Right atrium auricular region (tissue), 2 donors: ENCODE data around the gene MVB12A. TPM values are rescaled to one million over a fixed set of nuclear protein-coding genes. Genes with fewer than 3 reads are reported as not detected.
A peak's percentile ranks its signal among the peaks of the same experiment; 100 is the strongest.

Source experiments
- DNase-seq: peaks from one replicate; pipeline ENCODE4 v3.0.0-alpha.2; 2019; ENCODE audit warnings: low spot score
- H3K27ac ChIP-seq, 2 donors: fragments of 200-600 bp; sonication (generic); 1 replicate in 1 of 2; 2 replicates in 1 of 2; pipeline ENCODE4 v1.5.1; 2016 to 2019
- H3K27me3 ChIP-seq, 2 donors: fragments of 200-600 bp; sonication (generic); one replicate each; pipeline versions ENCODE4 v1.5.1 to v1.6.0; 2017 to 2019
- H3K36me3 ChIP-seq: fragments of 200-600 bp; sonication (generic); one replicate; pipeline ENCODE4 v1.5.1; 2016
- H3K4me1 ChIP-seq, 2 donors: fragments of 200-600 bp; sonication (generic); one replicate each; pipeline versions ENCODE4 v1.5.1 to v1.6.0; 2017 to 2019
- H3K4me3 ChIP-seq, 2 donors: fragments of 200-600 bp; sonication (generic); 1 replicate in 1 of 2; 2 replicates in 1 of 2; pipeline ENCODE4 v1.5.1; 2017 to 2019; ENCODE audit warnings: mild to moderate bottlenecking in 1 of 2, moderate library complexity in 1 of 2
- H3K9me3 ChIP-seq, 2 donors: fragments of 200-600 bp; sonication (generic); one replicate each; pipeline ENCODE4 v1.5.1; 2019
- total RNA-seq, 2 donors: library from RNA; depleted of rRNA; stranded (reverse); fragments of >200 nt; gene quantifications; one replicate each; pipeline ENCODE4 v1.1.0, GENCODE V29; 2016
- TF ChIP-seq, protein P1 (sequence below), 2 donors: fragments of 200-600 bp; sonication (generic); IDR thresholded peaks; one replicate each; pipeline ENCODE4 v1.5.1; 2019; ENCODE audit warnings: antibody characterized with exemption in 2 of 2

The MVB12A gene
- total RNA-seq, 2 donors from 2014 or later, result 24.8 to 39.0 TPM

DNA sequence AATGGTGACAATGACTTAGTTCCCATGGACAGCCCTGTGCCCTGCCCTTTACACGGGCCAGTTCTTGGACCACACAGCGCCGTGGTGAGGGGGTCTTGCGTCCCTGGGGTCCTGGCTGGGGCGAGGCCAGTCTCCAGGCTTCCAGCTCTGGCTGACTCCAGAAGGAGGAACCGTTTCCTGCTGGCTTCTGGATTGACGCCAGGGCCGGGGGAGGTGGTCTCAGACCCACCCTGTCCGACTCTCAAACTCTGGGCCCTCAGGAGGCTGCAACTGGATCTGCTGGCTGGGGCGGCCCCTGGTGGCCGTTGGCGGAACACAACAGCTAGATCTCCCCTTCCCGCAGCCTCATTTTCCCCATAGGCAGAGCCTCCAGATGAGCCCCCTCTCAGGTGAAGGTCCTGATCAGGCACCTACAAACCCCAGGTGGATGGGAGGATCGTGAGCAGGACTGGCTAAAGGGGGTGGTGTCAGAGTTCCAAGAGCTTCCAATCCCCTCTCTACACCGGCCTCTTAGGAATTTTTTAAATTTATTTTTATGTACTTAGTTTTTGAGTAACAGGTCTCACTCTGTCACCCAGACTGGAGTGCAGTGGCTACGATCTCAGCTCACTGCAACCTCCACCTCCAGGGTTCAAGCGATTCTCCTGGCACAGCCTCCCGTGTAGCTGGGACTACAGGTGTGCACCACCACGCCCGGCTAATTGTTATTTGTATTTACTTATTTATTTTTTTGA is 33.8 kb upstream of the MVB12A start:
- peak; percentile 68 for DNase-seq
- Histone ChIP-seq H3K9me3 (peaks cover 0 to 8% of the 10 kb centered on the region in 2 donors), H3K27ac (no peak overlapping the region), H3K36me3 (no peaks in the 10 kb centered on the region), H3K4me1 (peaks cover 0 to 24% of the 10 kb centered on the region in 2 donors), H3K27me3 (no peaks in the 10 kb centered on the region), H3K4me3 (no peak overlapping the region)
- TF ChIP-seq, protein P1, sequence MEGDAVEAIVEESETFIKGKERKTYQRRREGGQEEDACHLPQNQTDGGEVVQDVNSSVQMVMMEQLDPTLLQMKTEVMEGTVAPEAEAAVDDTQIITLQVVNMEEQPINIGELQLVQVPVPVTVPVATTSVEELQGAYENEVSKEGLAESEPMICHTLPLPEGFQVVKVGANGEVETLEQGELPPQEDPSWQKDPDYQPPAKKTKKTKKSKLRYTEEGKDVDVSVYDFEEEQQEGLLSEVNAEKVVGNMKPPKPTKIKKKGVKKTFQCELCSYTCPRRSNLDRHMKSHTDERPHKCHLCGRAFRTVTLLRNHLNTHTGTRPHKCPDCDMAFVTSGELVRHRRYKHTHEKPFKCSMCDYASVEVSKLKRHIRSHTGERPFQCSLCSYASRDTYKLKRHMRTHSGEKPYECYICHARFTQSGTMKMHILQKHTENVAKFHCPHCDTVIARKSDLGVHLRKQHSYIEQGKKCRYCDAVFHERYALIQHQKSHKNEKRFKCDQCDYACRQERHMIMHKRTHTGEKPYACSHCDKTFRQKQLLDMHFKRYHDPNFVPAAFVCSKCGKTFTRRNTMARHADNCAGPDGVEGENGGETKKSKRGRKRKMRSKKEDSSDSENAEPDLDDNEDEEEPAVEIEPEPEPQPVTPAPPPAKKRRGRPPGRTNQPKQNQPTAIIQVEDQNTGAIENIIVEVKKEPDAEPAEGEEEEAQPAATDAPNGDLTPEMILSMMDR (IDR thresholded peaks at IDR 0.05), result peak; percentile 71 to 93

DNA sequence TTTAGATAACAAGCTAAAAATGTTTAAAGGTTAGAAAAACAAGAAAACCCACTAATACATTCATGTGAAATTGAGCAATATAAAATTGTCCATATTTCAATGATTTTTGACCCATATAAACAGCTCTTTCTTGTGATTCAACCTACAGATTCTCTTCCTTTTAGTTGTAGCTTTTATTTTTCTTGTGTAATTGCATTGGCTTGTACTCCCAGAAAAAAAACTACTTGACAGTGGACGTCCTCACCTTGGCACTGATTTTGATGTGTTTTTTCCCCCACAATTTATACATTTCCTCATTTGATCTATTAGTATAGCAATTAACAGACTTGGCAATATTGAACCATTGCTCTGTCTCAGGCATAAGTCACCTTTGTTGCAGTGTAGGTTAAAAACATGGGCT is 30.6 kb upstream of the MVB12A start:
- Histone ChIP-seq H3K4me1 (peaks cover 0 to 29% of the 10 kb centered on the region in 2 donors), H3K27me3 (no peaks in the 10 kb centered on the region)
- no peak for DNase-seq

DNA sequence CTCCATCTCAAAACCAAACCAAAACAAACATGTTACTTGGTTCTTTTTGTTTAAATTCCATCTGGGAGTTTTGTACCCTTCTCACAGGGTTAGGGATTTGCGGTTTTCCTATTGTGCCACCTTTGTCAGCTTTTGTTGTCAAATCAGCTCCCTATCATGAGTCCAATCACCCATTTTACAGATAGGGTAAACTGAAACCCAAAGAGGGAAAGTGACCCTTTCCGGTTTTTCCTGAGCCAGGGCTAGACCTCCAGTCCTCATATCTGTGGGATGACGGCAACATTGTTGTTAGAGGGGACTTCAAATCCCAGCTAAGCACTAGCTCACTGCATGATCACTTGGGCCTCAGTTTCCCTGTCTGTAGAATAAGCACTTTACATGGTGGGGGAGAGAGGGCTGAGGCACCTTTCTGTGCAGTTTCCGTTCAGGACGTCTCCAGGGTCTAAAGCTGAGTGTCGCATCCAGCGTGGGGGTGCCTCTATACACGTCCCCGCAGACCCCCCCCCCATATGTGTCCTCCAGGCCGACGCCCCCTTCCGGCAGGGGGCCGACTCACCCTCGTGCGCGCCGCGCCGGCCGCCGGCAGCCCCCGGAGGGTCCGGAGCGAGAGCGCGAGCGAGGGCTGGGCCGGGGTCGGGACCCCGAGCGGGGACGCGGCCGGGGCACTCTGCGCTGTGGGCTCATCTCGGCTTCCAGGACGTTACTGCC is 29.7 kb upstream of the MVB12A start:
- Histone ChIP-seq H3K27me3 (no peaks in the 10 kb centered on the region), H3K9me3 (peaks cover 0 to 8% of the 10 kb centered on the region in 2 donors), H3K27ac (peak overlapping the region in 1 of 2 donors; percentile 35), H3K4me3 (peak overlapping the region; percentile 33 to 60), H3K4me1 (peaks cover 0 to 35% of the 10 kb centered on the region in 2 donors), H3K36me3 (no peaks in the 10 kb centered on the region)
- DNase-seq, result no peak
- TF ChIP-seq, protein P1 (IDR thresholded peaks at IDR 0.05), result no peak

More for the DNA sequence above, 30.6 kb upstream of the MVB12A start:
- H3K9me3 ChIP-seq, result peaks cover 0 to 8% of the 10 kb centered on the region in 2 donors
- H3K27ac ChIP-seq, result no peak overlapping the region
- TF ChIP-seq, protein P1 (IDR thresholded peaks at IDR 0.05), result no peak
- H3K36me3 ChIP-seq, result no peaks in the 10 kb centered on the region
- no peak overlapping the region for H3K4me3 ChIP-seq

DNA sequence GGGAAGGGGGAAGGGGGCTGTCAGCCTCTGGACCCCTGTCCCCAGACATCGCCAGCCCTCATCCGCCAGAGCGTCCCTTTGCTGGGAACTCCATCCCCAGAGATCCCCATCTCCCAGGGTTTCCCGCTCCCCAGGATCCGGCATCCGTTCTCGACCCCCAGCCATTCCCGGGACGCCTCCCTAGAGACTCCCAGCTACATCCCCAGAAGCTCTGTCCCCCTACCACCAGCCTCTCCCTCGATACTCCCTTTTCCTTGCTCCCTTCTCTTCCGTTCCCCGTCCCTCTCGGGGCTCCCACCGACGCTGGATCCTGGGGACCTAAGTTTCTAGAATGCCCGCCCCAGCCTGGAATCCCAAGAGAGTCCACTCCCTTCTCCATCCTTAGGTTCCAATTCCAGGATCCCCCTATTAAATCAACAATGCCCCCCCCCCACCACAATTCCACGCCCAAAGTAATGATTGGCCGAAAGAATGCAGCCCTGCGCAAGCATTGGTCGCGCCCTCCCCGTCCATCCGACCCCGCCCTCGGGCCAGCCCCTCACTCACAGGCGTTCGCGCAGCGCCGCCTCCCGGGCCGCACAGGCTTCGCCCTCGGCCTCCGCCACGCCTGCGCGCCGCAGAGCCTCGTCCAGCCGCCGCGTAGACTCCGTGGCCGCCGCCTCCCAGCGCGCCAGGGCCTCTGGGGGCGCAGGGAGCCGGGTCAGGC is 29.0 kb upstream of the MVB12A start:
- Histone ChIP-seq H3K4me1 (peaks cover 0 to 32% of the 10 kb centered on the region in 2 donors), H3K27ac (peak overlapping the region in 1 of 2 donors; percentile 35), H3K9me3 (peaks cover 0 to 8% of the 10 kb centered on the region in 2 donors), H3K27me3 (no peaks in the 10 kb centered on the region), H3K36me3 (no peaks in the 10 kb centered on the region), H3K4me3 (peak overlapping the region; percentile 33 to 60)
- peak; percentile 87 for DNase-seq
- TF ChIP-seq, protein P1 (IDR thresholded peaks at IDR 0.05), result peak; percentile 61 to 91

DNA sequence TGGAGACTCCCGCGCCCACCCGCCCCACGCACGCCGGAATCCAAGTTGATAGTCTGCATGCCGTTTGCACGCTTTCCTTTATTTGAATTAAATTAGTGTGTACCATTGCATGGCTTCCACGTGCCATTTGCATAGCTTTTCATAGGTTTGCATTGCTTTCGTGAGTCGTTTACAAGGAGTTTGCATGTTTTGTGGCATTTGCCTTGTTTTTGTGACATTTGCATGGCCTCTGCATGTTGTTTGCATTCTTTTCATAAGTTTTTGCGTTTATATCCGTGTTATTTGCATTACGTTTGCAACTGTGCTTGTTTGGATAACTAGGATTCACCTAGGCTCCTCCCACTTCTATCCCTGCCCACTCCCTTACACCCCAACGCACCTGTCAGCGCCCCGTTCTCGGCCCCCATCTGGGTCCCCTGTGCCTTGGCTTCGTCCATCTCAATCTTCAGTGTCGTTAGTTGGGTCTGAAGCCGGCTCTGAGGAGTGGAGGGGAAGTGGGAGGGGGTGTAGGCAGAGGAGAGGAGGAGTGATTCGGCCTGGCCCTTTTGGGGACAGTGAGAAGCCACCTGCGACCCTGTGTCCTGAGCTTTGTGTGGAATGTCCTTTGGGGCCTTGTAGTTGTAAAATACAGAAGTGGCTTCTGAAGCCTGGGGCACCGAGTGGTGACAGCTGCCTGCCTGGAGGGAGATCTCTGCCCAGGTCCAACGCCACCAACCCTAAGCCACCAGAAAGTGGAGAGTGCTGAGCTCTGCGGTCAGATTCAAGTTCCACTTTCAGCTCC is 28.3 kb upstream of the MVB12A start:
- Histone ChIP-seq H3K36me3 (no peaks in the 10 kb centered on the region), H3K4me3 (peak overlapping the region in 1 of 2 donors; percentile 60), H3K27me3 (no peaks in the 10 kb centered on the region), H3K27ac (no peak overlapping the region), H3K9me3 (peaks cover 0 to 8% of the 10 kb centered on the region in 2 donors), H3K4me1 (peaks cover 0 to 29% of the 10 kb centered on the region in 2 donors)
- no peak for DNase-seq
- TF ChIP-seq, protein P1 (IDR thresholded peaks at IDR 0.05), result peak in 1 of 2 donors; percentile 26
